ENCODE data around the gene OR1L1.

The OR1L1 gene

GRCh38 chr9:122661416-122661815 is at the start of gene OR1L1:
Gene OR1L1 (plus strand): TSS chr9:122661716. CDS start chr9:122661716, 0 bp downstream.
- no peak for TF ChIP-seq CTCF (IDR thresholded peaks at IDR 0.05; ENCODE audit: extremely low read depth, insufficient read depth, missing control alignments)
- in situ Hi-C loops (cut with MboI; ENCODE audit: low pct_unique_long_range_greater_than_20kb, low sequenced_read_pairs, unreplicated experiment), result no loop called here
- DNase-seq (ENCODE audit: low spot score), result no peak

- in situ Hi-C loops (cut with MboI; ENCODE audit: low pct_unique_long_range_greater_than_20kb, low sequenced_read_pairs, unreplicated experiment), result no loop called here
- no peak for DNase-seq (ENCODE audit: low spot score)
- no peak for TF ChIP-seq CTCF (IDR thresholded peaks at IDR 0.05; ENCODE audit: extremely low read depth, insufficient read depth, missing control alignments)
Observed at GRCh38 chr9:122614362-122614761, 47.2 kb upstream of the OR1L1 start, which contains the start of gene OR1Q1. Gene OR1Q1 (plus strand): TSS chr9:122614738. CDS start chr9:122614738, 0 bp downstream.

GRCh38 chr9:122619996-122620395 is 41.5 kb upstream of the OR1L1 start:
- no peak for DNase-seq (ENCODE audit: low spot score)

GRCh38 chr9:122642226-122642625 is 19.3 kb upstream of the OR1L1 start:
- in situ Hi-C loops (cut with MboI; ENCODE audit: low pct_unique_long_range_greater_than_20kb, low sequenced_read_pairs, unreplicated experiment), result no loop called here
- DNase-seq (ENCODE audit: low spot score), result no peak
- no peak for TF ChIP-seq CTCF (IDR thresholded peaks at IDR 0.05; ENCODE audit: extremely low read depth, insufficient read depth, missing control alignments)

More at GRCh38 chr9:122619996-122620395, 41.5 kb upstream of the OR1L1 start:
- in situ Hi-C loops (cut with MboI; ENCODE audit: low pct_unique_long_range_greater_than_20kb, low sequenced_read_pairs, unreplicated experiment), result no loop called here
- TF ChIP-seq CTCF (IDR thresholded peaks at IDR 0.05; ENCODE audit: extremely low read depth, insufficient read depth, missing control alignments), result no peak

GRCh38 chr9:122656378-122656777 is 5.1 kb upstream of the OR1L1 start:
- no peak for DNase-seq (ENCODE audit: low spot score)
- no peak for TF ChIP-seq CTCF (IDR thresholded peaks at IDR 0.05; ENCODE audit: extremely low read depth, insufficient read depth, missing control alignments)
- in situ Hi-C loops (cut with MboI; ENCODE audit: low pct_unique_long_range_greater_than_20kb, low sequenced_read_pairs, unreplicated experiment), result no loop called here

GRCh38 chr9:122657527-122657926 is 4.0 kb upstream of the OR1L1 start, which contains the start of gene OR1B1:
Gene OR1B1 (minus strand): TSS chr9:122657627.
- no peak for DNase-seq (ENCODE audit: low spot score)
- in situ Hi-C loops (cut with MboI; ENCODE audit: low pct_unique_long_range_greater_than_20kb, low sequenced_read_pairs, unreplicated experiment), result no loop called here
- TF ChIP-seq CTCF (IDR thresholded peaks at IDR 0.05; ENCODE audit: extremely low read depth, insufficient read depth, missing control alignments), result no peak

GRCh38 chr9:122672481-122672880 is 11.0 kb downstream of the OR1L1 start:
- in situ Hi-C loops (cut with MboI; ENCODE audit: low pct_unique_long_range_greater_than_20kb, low sequenced_read_pairs, unreplicated experiment), result no loop called here
- no peak for DNase-seq (ENCODE audit: low spot score)
- no peak for TF ChIP-seq CTCF (IDR thresholded peaks at IDR 0.05; ENCODE audit: extremely low read depth, insufficient read depth, missing control alignments)
